KMS-11 (cell line): ENCODE measurements around the gene SLC22A7.

Source experiments
- H2AFZ ChIP-seq: fragments of 200-600 bp; sonication (generic); 2 replicates; pipeline ENCODE4 v1.6.1; 2016; ENCODE audit warnings: antibody characterized with exemption, mixed run types, low read depth
- H3K27ac ChIP-seq: fragments of 200-600 bp; sonication (generic); 2 replicates; pipeline ENCODE4 v1.6.1; 2016; ENCODE audit warnings: mild to moderate bottlenecking, mixed run types
- H3K27me3 ChIP-seq: fragments of 200-600 bp; sonication (generic); 2 replicates; pipeline ENCODE4 v1.6.1; 2017; ENCODE audit warnings: mild to moderate bottlenecking, low read depth, mixed run types, moderate library complexity; ENCODE audit not compliant: insufficient read depth
- H3K36me3 ChIP-seq: fragments of 200-600 bp; sonication (generic); 2 replicates; pipeline ENCODE4 v1.6.1; 2017; ENCODE audit warnings: mild to moderate bottlenecking, mixed run types; ENCODE audit not compliant: insufficient read depth
- H3K4me1 ChIP-seq: fragments of 200-600 bp; sonication (generic); 2 replicates; pipeline ENCODE4 v1.6.1; 2016; ENCODE audit warnings: mild to moderate bottlenecking, low read depth, mixed run types; ENCODE audit not compliant: poor library complexity, severe bottlenecking
- H3K4me2 ChIP-seq: fragments of 200-600 bp; sonication (generic); 2 replicates; pipeline ENCODE4 v1.7.0; 2016; ENCODE audit warnings: mild to moderate bottlenecking, mixed run types
- H3K4me3 ChIP-seq: fragments of 200-600 bp; sonication (generic); IDR thresholded peaks from 2 replicates; pipeline ENCODE4 v1.6.1; 2017; ENCODE audit warnings: low read depth, low read length, mixed read lengths; ENCODE audit not compliant: insufficient read depth
- H3K79me2 ChIP-seq: fragments of 200-600 bp; sonication (generic); 2 replicates; pipeline ENCODE4 v1.6.1; 2016; ENCODE audit warnings: low read depth, mixed run types; ENCODE audit not compliant: insufficient read depth
- H3K9ac ChIP-seq: fragments of 200-600 bp; sonication (generic); 2 replicates; pipeline ENCODE4 v1.6.1; 2016; ENCODE audit warnings: mild to moderate bottlenecking, mixed run types
- H4K20me1 ChIP-seq: fragments of 200-600 bp; sonication (generic); 2 replicates; pipeline ENCODE4 v1.6.1; 2016; ENCODE audit warnings: mild to moderate bottlenecking, mixed run types; ENCODE audit not compliant: insufficient read depth
- CTCF ChIP-seq: fragments of 200-600 bp; sonication (generic); conservative IDR thresholded peaks from 2 replicates; pipeline ENCODE4 v1.6.1; 2017; ENCODE audit warnings: low read depth, mild to moderate bottlenecking, antibody characterized with exemption, low read length, moderate library complexity, mixed read lengths

Gene SLC22A7

GRCh38 chr6:43291708-43292107, 6.4 kb upstream of the SLC22A7 start:
- H3K27me3 ChIP-seq = no peaks in the 10 kb centered on the region
- no peak overlapping the region for H3K4me3 ChIP-seq
- H3K4me2 ChIP-seq = no peak overlapping the region
- H3K4me1 ChIP-seq = no peaks in the 10 kb centered on the region
- H4K20me1 ChIP-seq = no peaks in the 10 kb centered on the region
- H2AFZ ChIP-seq = no peak overlapping the region
- H3K27ac ChIP-seq = no peak overlapping the region
- no peak for TF ChIP-seq CTCF
- H3K36me3 ChIP-seq = no peaks in the 10 kb centered on the region
- no peaks in the 10 kb centered on the region for H3K79me2 ChIP-seq
- no peak overlapping the region for H3K9ac ChIP-seq

- H3K27me3 ChIP-seq = no peaks in the 10 kb centered on the region
- no peak for TF ChIP-seq CTCF
- no peak overlapping the region for H3K27ac ChIP-seq
- H3K4me1 ChIP-seq = no peaks in the 10 kb centered on the region
- no peaks in the 10 kb centered on the region for H4K20me1 ChIP-seq
- no peak overlapping the region for H3K4me3 ChIP-seq
- no peak overlapping the region for H3K9ac ChIP-seq
- no peaks in the 10 kb centered on the region for H3K36me3 ChIP-seq
- H2AFZ ChIP-seq = no peak overlapping the region
- H3K79me2 ChIP-seq = no peaks in the 10 kb centered on the region
- no peak overlapping the region for H3K4me2 ChIP-seq
These were observed 5.7 kb upstream of the SLC22A7 start for GRCh38 chr6:43292341-43292740.

GRCh38 chr6:43292763-43293318, 5.2 kb upstream of the SLC22A7 start:
- Histone ChIP-seq H3K79me2 (no peaks in the 10 kb centered on the region), H3K27me3 (no peaks in the 10 kb centered on the region), H2AFZ (no peak overlapping the region), H3K27ac (no peak overlapping the region), H4K20me1 (no peaks in the 10 kb centered on the region), H3K4me3 (no peak overlapping the region), H3K9ac (no peak overlapping the region), H3K4me2 (no peak overlapping the region), H3K36me3 (no peaks in the 10 kb centered on the region), H3K4me1 (no peaks in the 10 kb centered on the region)
- no peak for TF ChIP-seq CTCF

- H3K79me2 ChIP-seq = no peaks in the 10 kb centered on the region
- H2AFZ ChIP-seq = no peak overlapping the region
- no peaks in the 10 kb centered on the region for H3K27me3 ChIP-seq
- H3K9ac ChIP-seq = no peak overlapping the region
- no peak overlapping the region for H3K4me3 ChIP-seq
- H3K36me3 ChIP-seq = no peaks in the 10 kb centered on the region
- no peaks in the 10 kb centered on the region for H4K20me1 ChIP-seq
- TF ChIP-seq CTCF = no peak
- H3K27ac ChIP-seq = no peak overlapping the region
- no peaks in the 10 kb centered on the region for H3K4me1 ChIP-seq
- no peak overlapping the region for H3K4me2 ChIP-seq
These were observed 4.4 kb upstream of the SLC22A7 start for GRCh38 chr6:43293698-43294097.
